Neural progenitor cell (in vitro differentiated cells): ENCODE results near the gene FRAS1.

Experiments used
- EZH2 ChIP-seq: fragments of 200-600 bp; sonication (generic); IDR thresholded peaks from 2 replicates; pipeline ENCODE4 v1.6.1; 2017; ENCODE audit warnings: antibody characterized with exemption, mild to moderate bottlenecking, moderate library complexity
- EZH2phosphoT487 ChIP-seq: fragments of 200-600 bp; sonication (generic); IDR thresholded peaks from 2 replicates; pipeline ENCODE4 v1.6.1; 2017; ENCODE audit warnings: antibody characterized with exemption
- TF ChIP-seq, protein P1 (sequence below): fragments of 200-600 bp; sonication (generic); IDR thresholded peaks from 2 replicates; pipeline ENCODE4 v1.5.1; 2017; ENCODE audit warnings: antibody characterized with exemption, mild to moderate bottlenecking

DNA sequence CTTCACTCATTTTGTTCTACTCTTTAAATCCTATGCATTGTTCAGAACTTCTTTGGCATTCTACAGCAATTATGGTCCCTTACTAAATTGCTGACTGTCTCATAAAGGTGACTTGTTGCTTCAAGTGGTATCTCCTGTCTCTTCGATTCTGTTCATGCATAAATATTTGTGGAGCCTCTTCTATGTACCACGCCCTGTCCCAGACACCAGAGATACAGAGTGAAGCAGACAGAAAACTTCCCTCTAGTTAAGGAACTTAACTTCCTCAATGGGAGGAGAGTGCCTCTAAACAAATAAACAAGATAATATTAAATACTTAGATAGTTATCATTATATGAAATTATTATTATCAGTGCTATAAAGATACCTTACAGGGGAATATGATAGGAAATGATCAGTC, 235.7 kb downstream of the FRAS1 start:
- TF ChIP-seq, protein P1, sequence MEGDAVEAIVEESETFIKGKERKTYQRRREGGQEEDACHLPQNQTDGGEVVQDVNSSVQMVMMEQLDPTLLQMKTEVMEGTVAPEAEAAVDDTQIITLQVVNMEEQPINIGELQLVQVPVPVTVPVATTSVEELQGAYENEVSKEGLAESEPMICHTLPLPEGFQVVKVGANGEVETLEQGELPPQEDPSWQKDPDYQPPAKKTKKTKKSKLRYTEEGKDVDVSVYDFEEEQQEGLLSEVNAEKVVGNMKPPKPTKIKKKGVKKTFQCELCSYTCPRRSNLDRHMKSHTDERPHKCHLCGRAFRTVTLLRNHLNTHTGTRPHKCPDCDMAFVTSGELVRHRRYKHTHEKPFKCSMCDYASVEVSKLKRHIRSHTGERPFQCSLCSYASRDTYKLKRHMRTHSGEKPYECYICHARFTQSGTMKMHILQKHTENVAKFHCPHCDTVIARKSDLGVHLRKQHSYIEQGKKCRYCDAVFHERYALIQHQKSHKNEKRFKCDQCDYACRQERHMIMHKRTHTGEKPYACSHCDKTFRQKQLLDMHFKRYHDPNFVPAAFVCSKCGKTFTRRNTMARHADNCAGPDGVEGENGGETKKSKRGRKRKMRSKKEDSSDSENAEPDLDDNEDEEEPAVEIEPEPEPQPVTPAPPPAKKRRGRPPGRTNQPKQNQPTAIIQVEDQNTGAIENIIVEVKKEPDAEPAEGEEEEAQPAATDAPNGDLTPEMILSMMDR = no peak
- no peak for TF ChIP-seq EZH2phosphoT487
- no peak for TF ChIP-seq EZH2
